NCI-H1930 (cell line): ENCODE data around the gene IPO9.
A peak's percentile ranks its signal among the peaks of the same experiment; 100 is the strongest.

ENCODE experiments used
- DNase-seq, 2 experiments: peaks; one replicate each; lab custom pipeline; 2025; lab: John Stamatoyannopoulos, UW

Gene IPO9

DNA sequence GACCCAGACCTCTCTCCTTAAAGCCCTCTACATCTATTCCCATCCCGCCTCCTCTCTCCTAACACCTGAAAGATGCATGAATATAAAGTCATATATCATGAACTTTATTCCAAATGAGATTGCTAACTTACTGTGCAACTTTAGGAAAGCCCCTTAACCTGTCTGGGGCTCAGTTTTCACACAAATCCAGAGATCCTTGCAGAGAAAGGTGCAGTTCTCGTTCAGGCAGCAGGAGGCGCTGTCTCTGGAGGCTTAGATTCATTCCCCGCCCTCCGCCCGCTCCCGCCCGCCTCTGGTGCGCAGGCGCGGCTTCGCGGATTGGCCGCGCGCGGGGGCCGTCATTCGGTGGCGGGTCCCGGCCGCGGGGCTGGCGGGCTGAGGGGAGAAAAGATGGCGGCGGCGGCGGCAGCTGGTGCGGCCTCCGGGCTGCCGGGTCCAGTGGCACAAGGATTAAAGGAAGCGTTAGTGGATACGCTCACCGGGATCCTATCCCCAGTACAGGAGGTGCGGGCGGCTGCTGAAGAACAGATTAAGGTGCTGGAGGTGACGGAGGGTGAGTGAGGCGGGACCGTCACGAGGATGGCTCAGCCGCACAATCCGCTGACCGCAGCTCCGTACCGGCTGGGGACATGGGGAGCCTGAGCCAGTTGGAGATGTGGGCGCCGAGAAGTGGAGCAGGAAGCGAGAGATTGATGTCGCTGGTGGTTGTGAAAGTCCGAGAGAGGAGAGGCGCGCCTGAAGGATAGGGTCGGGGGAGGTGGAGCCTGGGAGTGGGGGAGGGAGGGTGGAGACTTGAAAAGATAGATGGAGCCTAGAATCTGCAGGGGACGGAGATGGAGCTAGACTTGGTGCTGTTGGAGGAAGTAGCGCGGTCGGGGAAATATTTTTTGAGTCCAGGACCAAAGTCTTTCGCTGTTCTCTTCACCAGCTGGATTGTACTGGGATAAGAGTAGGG is at the start of gene IPO9:
Gene IPO9 (plus strand): TSS at position 338 of the 955 bp plus-strand sequence. CDS start 53 bp downstream, at position 391.
- peak; percentile 82 to 93 for DNase-seq

DNA sequence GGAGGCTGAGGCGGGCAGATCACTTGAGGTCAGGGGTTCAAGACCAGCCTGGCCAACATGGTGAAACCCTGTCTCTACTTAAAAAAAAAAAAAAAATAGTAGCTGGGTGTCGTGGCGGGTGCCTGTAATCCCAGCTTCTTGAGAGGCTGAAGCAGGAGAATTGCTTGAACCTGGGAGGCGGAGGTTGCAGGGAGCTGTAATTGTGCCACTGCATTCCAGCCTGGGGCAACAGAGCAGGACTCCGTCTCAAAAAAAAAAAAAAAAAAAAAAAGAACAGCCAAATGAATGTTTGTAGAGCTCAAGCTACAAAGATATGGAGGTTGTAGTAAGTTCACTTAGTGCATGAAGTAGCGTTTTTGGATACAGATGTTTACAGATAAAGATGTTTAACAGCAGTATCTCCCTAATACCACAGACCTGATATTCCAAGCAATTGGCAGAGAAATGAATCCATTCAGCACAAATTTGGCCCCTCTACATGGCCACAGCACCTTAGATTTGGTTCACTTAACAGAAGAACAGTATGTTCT is 49.5 kb upstream of the IPO9 start:
- no peak for DNase-seq

DNA sequence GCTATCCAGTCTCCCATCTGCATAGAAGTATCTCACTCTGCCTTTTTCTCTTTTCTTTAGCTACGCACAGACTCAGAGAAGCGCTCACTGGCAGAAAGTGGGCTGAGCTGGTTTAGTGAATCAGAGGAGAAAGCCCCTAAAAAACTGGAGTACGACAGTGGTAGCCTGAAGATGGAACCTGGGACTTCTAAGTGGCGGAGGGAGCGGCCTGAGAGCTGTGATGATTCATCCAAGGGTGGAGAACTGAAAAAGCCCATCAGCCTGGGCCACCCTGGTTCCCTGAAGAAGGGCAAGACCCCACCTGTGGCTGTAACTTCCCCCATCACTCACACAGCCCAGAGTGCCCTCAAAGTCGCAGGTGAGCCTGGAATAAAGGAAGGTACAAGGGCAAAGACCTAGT is 48.0 kb upstream of the IPO9 start:
- DNase-seq = no peak

DNA sequence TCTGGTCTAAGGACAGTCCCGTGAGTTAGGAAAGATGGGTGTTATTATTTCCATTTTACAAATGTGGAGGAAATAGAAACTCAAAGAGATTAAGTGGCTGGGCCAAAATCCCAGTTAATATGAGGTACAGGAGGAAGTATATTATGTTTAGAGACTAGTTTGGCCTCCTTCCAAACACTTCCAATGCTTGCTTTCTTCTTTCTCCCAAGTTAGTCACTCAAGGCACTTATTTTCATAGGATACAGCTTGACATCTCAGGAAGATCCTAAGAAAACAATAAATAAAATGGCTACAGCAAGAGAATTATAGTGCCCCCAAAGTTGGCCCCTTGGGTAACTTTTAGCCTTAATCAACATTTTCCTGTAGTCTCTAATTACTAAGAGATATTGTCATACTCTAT is 47.5 kb upstream of the IPO9 start:
- DNase-seq = no peak

DNA sequence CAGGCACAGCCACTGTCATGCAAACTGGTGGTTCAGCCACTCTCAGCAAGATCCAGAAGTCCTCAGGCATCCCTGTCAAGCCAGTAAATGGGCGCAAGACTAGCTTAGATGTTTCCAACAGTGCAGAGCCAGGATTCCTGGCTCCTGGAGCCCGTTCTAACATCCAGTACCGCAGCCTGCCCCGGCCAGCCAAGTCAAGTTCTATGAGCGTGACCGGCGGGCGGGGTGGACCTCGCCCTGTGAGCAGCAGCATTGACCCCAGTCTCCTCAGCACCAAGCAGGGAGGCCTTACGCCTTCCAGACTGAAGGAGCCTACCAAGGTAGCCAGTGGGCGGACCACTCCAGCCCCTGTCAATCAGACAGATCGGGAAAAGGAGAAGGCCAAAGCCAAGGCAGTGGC is 46.6 kb upstream of the IPO9 start:
- no peak for DNase-seq

DNA sequence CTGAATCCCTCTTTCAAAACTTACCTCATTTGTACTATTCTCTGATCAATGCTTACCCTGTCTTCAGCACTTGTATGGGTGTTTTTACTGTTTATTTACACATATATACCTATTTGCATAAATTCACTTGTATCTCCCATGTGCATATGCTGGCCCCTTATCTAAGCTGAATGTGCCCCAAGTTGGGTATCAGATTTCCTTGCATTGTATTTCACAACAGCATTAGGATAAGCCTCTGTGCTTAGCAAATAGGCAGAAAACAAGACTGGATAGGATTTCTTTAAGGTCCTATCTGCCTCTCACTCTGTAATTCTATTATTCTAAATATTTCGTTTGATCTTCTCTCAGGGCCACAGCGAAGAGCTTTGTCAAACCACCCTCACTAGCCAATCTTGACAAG is 45.9 kb upstream of the IPO9 start:
- no peak for DNase-seq

DNA sequence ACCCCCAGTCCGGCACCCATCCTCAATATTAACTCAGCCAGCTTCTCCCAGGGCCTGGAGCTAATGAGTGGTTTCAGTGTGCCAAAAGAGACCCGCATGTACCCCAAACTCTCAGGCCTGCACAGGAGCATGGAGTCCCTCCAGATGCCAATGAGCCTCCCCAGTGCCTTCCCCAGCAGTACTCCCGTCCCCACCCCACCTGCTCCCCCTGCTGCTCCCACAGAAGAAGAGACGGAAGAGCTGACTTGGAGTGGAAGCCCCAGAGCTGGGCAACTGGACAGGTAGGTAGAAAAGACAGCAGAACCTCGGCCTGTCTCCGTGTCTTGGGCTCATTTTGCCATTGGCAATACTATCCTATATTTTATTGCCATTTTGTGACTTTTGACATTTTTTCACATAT is 45.4 kb upstream of the IPO9 start:
- no peak for DNase-seq

DNA sequence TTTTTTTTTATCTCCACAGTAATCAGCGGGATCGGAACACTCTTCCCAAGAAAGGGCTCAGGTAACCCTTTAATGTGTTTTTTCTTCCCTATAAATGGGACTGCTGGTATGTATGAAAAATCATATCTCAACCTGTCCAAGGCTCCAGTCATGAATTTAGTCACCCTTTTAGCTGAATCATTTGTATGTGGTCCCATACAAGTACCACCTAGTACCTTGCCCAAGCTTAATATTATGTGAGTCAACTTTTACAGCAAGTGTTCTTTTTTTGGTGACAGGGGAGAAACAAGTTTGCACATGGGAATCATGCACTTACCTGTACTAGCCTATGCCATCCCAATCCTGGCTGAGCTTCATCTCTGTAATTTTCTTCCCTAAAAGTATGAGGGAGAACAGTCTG is 43.7 kb upstream of the IPO9 start:
- no peak for DNase-seq

DNA sequence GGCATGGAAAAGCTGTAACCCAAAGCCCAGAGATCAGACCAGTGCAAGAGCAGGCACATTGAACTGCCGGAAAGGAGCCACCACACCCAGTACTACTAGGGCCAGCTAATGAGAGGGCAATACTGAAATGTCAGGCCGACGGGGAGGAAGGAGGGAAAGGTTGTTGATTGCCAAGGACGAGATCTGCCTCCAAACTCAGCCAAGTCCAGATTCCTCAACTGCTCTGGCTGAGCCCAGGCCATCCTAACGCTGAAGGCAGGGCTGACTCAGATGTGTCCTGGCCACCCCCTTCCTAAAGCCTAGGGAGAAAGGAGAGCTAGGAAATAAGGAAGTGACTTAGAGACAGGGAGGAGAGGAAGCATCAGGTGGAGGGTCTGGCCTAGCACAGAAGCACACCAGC is 42.1 kb upstream of the IPO9 start:
- DNase-seq = no peak

DNA sequence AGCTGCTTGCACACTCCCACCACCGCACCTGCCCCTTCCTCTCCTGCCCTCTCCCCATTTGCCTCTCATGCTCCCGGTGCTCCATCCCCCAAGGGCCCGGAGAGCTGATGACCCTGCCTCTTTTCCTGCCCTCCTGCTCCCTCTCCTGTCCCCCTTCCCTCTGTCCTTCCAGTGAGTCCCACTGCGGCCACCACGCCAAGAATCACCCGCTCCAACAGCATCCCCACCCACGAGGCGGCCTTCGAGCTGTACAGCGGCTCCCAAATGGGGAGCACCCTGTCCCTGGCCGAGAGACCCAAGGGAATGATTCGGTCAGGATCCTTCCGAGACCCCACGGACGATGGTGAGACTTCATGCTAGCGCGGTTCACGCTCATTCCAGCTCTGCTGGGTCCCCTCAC is 40.7 kb upstream of the IPO9 start:
- DNase-seq = no peak

DNA sequence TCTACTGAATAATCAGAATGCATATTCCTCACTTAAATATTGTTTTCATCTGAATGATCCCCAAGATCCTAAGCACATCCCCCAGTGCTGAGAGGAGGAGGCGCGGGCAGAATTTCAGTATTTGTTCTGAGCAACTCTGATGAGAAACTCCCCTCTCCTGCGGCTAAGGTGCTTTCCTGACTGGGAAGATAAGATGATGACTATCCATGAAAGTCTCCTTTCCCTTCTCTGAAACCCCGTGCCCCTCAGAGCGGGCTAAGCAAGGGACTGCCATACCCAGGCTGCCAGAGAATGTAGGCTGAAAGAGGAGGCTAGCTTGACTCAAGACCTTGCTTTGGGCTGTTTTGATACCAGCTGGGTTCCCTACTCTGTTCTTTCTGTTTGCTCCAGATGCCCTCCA is 39.7 kb upstream of the IPO9 start:
- no peak for DNase-seq

DNA sequence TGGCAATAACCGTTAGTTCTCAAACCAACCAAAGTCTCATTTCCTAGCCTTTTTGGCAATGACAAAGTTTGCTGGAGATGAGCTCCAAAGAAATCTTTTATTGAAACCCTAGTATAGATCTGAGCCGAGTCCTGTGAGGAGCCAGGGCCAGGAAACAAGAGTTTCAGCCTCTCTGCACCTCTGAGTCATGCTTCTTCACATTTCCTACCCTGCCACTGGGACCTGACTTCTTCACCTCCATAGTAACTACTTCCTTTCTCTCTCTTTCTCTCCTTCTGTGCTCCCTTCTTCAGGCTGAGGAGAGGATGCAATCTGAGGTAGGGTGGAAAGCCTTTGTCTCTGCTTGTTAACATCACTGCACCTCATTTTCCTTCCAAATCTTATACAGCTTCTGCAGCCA is 38.7 kb upstream of the IPO9 start:
- DNase-seq = no peak

DNA sequence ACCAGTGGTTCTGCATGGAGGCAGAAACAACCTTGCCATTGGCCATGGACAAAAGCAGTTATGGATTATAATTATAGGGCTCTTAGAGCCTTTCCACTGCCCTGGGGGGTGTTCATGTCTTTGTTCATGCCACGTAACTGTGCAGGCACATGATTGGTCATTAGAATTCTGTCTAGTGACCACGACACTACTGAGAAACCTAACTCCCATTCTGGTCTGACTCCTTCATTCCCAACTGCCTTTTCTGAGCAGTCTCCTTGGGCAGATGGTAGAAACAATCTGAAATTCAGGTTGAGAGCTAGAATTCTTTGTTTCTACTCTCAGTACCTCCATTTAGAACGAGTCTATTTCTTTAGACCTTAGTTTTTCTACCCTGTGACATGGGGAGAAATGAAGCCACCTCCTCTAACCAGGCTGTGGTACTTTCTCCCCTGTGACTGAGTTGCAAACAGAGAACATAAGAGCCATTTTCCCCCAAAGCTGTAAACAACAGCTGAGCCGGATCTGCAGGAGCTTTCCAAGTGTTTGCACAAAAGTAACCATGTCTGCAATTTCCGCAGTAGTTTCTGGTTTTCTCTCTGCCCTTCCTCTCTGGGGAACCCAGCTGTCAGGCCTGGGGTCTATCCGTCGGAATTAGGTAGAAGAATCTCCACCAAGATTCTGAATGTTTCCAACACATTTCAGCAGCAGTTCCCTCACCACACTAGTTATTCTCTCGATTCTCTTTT is 37.7 kb upstream of the IPO9 start:
- no peak for DNase-seq

DNA sequence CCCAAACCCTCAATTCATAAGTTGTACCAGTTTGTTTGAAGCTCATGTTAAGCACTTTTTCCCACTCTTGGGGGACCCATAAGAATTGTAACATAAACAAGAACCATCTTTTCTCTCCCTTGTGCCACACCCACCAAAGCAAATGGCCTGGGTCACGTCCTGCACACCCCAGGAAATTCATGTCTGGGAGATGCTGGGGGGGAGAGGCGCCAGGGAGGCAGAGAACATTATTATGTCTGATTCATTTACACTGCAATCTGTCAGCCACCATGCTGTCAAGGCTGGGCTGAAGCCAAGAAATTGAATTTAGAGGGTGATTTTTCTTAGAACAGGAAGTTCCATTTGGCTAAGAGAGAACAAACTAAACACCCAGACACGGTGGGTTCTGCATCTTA is 37.2 kb upstream of the IPO9 start:
- DNase-seq = no peak

DNA sequence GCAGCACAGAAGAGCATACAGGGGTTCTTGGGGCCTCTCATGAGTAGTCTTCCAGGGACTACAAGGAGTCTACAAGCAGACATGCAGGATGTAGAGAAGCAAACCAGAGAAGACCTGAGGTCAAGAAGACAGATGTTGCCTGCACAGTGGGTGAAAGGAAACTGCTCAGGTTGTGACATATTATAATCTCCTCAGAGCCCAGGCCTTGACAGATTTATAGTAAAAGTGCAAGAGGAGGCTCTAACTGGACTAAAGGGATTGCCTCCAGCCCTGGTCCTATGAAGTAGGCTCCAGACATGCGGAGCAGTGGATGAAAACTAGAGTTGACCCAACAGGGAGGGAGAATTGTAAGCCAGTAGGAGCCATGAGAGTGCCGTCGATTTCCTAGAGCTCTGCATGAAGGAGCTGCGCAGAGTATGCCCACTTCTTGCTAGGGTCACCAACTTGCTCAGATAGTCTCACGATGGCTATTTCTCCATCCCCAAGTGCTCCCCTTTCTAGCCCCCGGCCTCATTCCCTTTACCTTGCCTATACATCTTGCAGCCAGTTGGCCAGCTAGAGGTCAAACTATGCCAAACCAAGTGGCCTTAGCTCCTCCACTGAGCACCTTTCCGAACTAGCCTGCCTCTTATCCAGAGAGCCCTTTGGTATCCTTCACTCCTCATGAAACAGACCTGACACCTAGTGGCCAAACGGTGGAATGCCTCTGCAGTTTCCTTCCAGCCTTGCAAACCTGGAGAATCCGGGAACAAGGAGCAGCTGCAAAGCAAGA is 36.2 kb upstream of the IPO9 start:
- peak; percentile 58 to 72 for DNase-seq

DNA sequence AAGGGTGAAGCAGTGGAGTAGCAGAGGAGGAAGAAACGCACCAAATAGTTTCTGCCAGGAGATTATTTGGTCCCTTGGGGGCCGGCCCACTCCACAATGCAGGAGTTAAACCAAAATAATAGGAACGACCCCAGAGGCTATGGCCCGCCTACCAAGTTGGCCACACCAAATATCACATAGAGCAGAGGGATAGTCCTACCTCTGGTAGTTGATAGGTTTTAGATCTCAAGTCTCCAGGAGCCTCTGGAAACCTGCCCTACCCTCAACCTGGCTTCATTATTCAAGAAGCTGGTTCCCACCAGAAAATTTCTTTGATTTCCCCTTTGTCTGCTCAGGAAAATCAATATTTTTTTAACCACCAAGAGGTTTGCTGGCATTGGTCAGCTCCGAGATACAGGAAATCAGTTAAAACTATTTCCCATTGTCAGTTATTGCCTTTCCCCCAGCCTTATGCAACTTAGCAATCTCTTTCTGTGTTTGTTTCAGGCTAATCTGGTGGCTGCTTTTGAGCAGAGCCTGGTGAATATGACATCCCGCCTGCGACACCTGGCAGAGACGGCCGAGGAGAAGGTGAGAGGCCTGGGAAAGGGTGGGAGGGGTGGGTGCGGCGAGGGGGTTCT is 35.5 kb upstream of the IPO9 start:
- DNase-seq = no peak

DNA sequence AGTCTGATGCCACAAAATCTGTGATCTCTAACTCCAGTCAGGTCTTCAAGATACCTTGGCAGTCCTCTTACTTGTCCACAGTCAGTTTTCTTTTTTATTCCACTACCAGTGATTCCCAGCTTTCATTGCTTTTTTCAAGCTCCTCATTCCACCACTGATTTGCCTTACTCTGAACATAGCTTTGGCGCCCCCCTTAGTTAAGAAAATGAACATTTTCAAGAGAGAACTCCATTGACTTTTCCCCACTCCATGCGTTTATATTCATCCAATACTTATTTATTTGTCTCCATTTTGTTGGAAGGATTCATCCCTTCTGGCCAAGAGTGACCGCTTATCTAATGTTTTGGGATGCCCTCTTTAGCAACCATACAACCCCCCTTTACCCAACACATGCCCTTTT is 33.9 kb upstream of the IPO9 start:
- DNase-seq = no peak

DNA sequence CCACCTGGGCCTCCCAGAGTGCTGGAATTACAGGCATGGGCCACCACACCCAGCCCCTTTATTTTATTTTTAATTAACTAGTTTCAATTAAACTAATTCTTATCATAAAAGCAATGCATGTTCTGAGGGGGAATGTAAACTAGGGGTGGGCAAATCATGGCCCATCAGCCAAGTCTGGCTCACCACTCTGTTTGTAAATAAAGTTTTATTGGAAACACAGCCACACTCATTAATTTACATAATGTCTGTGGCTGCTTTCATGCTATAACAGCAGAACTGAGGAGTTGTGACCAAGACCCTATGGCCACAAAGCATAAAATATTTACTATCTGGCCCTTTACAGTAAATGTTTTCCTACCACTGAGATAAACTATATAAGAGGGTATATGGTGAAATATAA is 28.7 kb upstream of the IPO9 start:
- no peak for DNase-seq

DNA sequence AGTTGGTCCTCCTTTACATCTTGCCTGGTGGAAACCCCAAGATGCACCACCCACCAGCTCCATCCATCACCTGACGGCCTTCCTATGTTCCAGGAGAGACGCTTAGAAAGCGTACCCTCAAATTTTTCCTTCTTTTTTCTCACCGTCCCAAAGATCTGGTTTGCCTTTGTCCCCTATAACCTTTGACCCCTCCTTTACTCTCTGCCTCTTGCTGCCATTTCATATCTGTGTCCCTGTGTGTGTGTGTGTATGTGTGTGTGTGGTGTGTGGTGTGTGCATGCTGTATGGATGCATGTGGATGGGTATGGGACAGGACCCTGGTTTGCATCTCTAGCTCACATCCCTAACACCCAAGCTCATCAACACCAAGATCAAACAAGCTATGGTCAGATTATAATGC is 22.2 kb upstream of the IPO9 start:
- no peak for DNase-seq

DNA sequence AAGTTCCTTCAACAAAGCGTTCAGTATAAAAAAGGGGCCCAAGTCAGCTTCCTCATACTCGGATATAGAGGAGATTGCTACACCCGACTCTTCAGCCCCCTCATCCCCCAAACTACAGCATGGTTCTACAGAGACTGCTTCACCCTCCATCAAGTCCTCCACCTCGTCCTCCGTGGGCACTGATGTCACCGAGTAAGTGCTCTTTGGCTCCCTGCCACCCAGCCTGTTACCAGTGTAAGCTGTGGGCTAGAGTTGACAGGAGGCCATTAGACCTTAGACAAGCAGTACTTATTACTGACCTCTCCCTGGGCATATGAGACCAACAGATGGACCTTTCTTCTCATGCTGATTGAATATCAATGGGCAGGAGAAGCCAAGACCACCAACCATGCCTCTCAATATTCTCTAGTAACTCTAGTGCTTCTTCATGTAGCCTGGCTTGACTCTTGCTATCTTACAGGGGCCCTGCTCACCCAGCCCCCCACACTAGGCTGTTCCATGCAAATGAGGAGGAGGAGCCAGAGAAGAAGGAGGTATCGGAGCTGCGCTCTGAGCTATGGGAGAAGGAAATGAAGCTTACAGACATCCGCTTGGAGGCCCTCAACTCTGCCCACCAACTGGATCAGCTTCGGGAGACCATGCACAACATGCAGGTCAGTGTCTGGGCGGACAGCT is 20.9 kb upstream of the IPO9 start:
- DNase-seq = no peak

DNA sequence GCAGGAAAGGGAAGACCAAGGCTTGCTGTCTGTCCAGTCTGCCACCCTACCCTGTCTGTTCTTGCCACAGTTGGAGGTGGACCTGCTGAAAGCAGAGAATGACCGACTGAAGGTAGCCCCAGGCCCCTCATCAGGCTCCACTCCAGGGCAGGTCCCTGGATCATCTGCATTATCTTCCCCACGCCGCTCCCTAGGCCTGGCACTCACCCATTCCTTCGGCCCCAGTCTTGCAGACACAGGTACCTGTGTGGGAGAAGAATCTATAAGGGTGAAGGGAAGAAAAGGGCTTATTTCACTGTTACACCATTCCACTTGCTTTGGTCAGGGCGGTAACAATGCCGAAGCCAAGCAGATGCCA is 20.3 kb upstream of the IPO9 start:
- no peak for DNase-seq
